Vagina (tissue), 2 donors: ENCODE data around the gene FZD8.

Source experiments
- POLR2A ChIP-seq, 2 donors: fragments of 450-650 bp; IDR thresholded peaks; one replicate each; pipeline ENCODE4 v1.6.1; 2017; ENCODE audit warnings: antibody characterized with exemption in 2 of 2, mild to moderate bottlenecking in 2 of 2, moderate library complexity in 2 of 2
- TF ChIP-seq, protein P1 (sequence below), 3 experiments: fragments of 450-650 bp in 2 of 3; fragments of 200-600 bp in 1 of 3; sonication (generic) in 1 of 3; IDR thresholded peaks; one replicate each; pipeline ENCODE4 v1.5.1; 2017 to 2019; ENCODE audit warnings: antibody characterized with exemption in 3 of 3, mild to moderate bottlenecking in 2 of 3, moderate library complexity in 2 of 3

DNA sequence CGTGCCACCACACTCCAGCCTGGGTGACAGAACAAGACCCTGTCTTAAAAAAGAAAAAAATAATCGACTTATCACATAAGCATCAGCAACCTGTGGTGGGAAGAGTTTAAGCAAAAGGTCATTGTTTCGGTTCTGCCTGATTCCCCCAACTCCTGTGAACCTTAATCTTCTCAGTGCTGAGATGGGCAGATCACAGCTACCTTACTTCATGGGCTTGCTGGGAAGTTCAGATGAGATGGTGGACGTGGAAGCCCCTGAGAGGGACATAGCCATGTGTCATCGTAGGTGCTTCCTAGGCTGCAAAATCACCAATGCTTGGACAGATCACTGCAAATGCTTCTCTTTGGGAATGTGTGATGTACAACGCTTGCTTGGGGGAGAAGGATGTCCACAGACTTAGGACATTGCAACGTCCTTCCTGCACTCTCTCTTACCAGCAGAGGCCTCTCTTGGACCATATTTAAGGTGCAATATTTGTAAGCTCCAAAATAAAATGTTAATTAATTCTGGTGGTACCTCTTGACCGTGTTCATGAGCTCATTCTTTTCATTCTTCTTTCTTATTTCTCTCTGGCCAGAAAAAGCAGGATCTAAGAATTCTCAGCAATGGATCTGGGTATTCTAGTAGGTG lies 28.4 kb downstream of the FZD8 start:
- TF ChIP-seq, protein P1, sequence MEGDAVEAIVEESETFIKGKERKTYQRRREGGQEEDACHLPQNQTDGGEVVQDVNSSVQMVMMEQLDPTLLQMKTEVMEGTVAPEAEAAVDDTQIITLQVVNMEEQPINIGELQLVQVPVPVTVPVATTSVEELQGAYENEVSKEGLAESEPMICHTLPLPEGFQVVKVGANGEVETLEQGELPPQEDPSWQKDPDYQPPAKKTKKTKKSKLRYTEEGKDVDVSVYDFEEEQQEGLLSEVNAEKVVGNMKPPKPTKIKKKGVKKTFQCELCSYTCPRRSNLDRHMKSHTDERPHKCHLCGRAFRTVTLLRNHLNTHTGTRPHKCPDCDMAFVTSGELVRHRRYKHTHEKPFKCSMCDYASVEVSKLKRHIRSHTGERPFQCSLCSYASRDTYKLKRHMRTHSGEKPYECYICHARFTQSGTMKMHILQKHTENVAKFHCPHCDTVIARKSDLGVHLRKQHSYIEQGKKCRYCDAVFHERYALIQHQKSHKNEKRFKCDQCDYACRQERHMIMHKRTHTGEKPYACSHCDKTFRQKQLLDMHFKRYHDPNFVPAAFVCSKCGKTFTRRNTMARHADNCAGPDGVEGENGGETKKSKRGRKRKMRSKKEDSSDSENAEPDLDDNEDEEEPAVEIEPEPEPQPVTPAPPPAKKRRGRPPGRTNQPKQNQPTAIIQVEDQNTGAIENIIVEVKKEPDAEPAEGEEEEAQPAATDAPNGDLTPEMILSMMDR (IDR thresholded peaks at IDR 0.05) = no peak
- TF ChIP-seq POLR2A (IDR thresholded peaks at IDR 0.05) = no peak
